Gastroesophageal sphincter (tissue), 4 donors: Measurements from ENCODE around the gene C1orf159. TPM values are rescaled to one million over a fixed set of nuclear protein-coding genes. Genes with fewer than 3 reads are reported as not detected.

Experiments used
- ATAC-seq: fragments of 150-250 bp; one replicate; pipeline ENCODE4 v1.9.1; 2016; ENCODE audit warnings: mild to moderate bottlenecking, moderate library complexity
- H3K27ac ChIP-seq, 4 donors: fragments of 200-600 bp; sonication (generic) in 3 of 4; 1 replicate in 3 of 4; 2 replicates in 1 of 4; pipeline ENCODE4 v1.5.1; 2016 to 2019
- H3K27me3 ChIP-seq: fragments of 200-600 bp; sonication (generic); one replicate; pipeline ENCODE4 v1.5.1; 2019
- H3K36me3 ChIP-seq, 2 donors: fragments of 200-600 bp; sonication (generic); one replicate each; pipeline ENCODE4 v1.5.1; 2019; ENCODE audit warnings: control low read depth in 1 of 2
- H3K4me1 ChIP-seq, 3 donors: fragments of 200-600 bp; sonication (generic); 1 replicate in 2 of 3; 2 replicates in 1 of 3; pipeline ENCODE4 v1.5.1; 2016 to 2019; ENCODE audit warnings: control low read depth in 2 of 3
- H3K4me3 ChIP-seq, 2 donors: fragments of 200-600 bp; sonication (generic); one replicate each; pipeline ENCODE4 v1.5.1; 2019; ENCODE audit warnings: mild to moderate bottlenecking in 1 of 2, moderate library complexity in 1 of 2
- H3K9me3 ChIP-seq, 3 donors: fragments of 200-600 bp; sonication (generic); one replicate each; pipeline ENCODE4 v1.5.1; 2017 to 2019; ENCODE audit warnings: control low read depth in 2 of 3
- EP300 ChIP-seq: sonication (generic); formaldehyde crosslinking; IDR thresholded peaks from one replicate; pipeline ENCODE4 v1.6.1; 2017; ENCODE audit warnings: antibody characterized with exemption, mild to moderate bottlenecking
- POLR2A ChIP-seq, 2 donors: fragments of 450-650 bp; IDR thresholded peaks; one replicate each; pipeline ENCODE4 v1.6.1; 2017; ENCODE audit warnings: antibody characterized with exemption in 2 of 2, mild to moderate bottlenecking in 2 of 2, moderate library complexity in 1 of 2
- POLR2AphosphoS5 ChIP-seq: sonication (generic); formaldehyde crosslinking; IDR thresholded peaks from one replicate; pipeline ENCODE4 v1.6.1; 2017; ENCODE audit warnings: antibody characterized with exemption
- WGBS, 2 donors: methylation state at CpG; one replicate each; pipeline ENCODE4 v1.1.5; 2018; ENCODE audit warnings: low coverage in 1 of 2; 5-methylcytosine and 5-hydroxymethylcytosine counted together
- total RNA-seq, 4 donors: library from RNA; depleted of rRNA; stranded (reverse); fragments of >200 nt; gene quantifications; one replicate each; pipeline ENCODE4 v1.1.0, GENCODE V29; 2016
- TF ChIP-seq, protein P1 (sequence below), 4 experiments: fragments of 200-600 bp in 2 of 4; fragments of 450-650 bp in 2 of 4; sonication (generic) in 1 of 4; IDR thresholded peaks; one replicate each; pipeline ENCODE4 v1.5.1; 2017 to 2019; ENCODE audit warnings: antibody characterized with exemption in 4 of 4, mild to moderate bottlenecking in 2 of 4, moderate library complexity in 2 of 4

The C1orf159 gene
- total RNA-seq, 4 donors from 2014 or later: 6.3 to 15.3 (median 9.9) TPM

DNA sequence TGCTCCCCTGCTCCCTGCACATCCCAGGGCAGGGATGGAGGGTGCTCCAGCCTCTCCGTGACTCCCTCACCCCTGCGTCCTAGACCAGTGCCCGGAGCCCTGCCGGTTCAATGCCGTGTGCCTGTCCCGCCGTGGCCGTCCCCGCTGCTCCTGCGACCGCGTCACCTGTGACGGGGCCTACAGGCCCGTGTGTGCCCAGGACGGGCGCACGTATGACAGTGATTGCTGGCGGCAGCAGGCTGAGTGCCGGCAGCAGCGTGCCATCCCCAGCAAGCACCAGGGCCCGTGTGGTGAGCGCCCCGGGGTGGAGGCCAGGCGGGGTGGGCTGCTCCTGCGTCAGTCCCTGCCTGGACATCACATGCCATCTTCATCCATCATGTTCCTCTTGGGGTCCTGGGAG, 74.0 kb downstream of the C1orf159 start:
- Histone ChIP-seq H3K27ac (no peak overlapping the region), H3K9me3 (no peaks in the 10 kb centered on the region), H3K36me3 (peaks cover 0 to 42% of the 10 kb centered on the region in 2 donors), H3K4me1 (peaks cover 3 to 26% (median 12%) of the 10 kb centered on the region in 3 donors), H3K27me3 (no peaks in the 10 kb centered on the region), H3K4me3 (no peak overlapping the region)
- no peak for ATAC-seq
- WGBS, 2 donors: no CpG with 5 or more reads among the region's 25 CpGs
- TF ChIP-seq POLR2A (IDR thresholded peaks at IDR 0.05) (no peak), POLR2AphosphoS5 (no peak), EP300 (no peak)
- TF ChIP-seq, protein P1, sequence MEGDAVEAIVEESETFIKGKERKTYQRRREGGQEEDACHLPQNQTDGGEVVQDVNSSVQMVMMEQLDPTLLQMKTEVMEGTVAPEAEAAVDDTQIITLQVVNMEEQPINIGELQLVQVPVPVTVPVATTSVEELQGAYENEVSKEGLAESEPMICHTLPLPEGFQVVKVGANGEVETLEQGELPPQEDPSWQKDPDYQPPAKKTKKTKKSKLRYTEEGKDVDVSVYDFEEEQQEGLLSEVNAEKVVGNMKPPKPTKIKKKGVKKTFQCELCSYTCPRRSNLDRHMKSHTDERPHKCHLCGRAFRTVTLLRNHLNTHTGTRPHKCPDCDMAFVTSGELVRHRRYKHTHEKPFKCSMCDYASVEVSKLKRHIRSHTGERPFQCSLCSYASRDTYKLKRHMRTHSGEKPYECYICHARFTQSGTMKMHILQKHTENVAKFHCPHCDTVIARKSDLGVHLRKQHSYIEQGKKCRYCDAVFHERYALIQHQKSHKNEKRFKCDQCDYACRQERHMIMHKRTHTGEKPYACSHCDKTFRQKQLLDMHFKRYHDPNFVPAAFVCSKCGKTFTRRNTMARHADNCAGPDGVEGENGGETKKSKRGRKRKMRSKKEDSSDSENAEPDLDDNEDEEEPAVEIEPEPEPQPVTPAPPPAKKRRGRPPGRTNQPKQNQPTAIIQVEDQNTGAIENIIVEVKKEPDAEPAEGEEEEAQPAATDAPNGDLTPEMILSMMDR (IDR thresholded peaks at IDR 0.05): no peak

GRCh38 chr1:1041092-1041523, 74.8 kb downstream of the C1orf159 start:
- H3K27ac ChIP-seq: peak overlapping the region in 2 of 4 donors; percentile 19 to 24
- no peaks in the 10 kb centered on the region for H3K27me3 ChIP-seq
- H3K9me3 ChIP-seq: no peaks in the 10 kb centered on the region
- peak; percentile 9 for ATAC-seq
- TF ChIP-seq, protein P1 (IDR thresholded peaks at IDR 0.05): no peak
- TF ChIP-seq POLR2AphosphoS5 (no peak), POLR2A (IDR thresholded peaks at IDR 0.05) (no peak), EP300 (no peak)
- H3K36me3 ChIP-seq: peaks cover 0 to 41% of the 10 kb centered on the region in 2 donors
- WGBS, 2 donors: no CpG with 5 or more reads among the region's 60 CpGs
- peaks cover 3 to 26% (median 12%) of the 10 kb centered on the region in 3 donors for H3K4me1 ChIP-seq
- peak overlapping the region in 1 of 2 donors; percentile 57 for H3K4me3 ChIP-seq

GRCh38 chr1:1040004-1040991, 75.6 kb downstream of the C1orf159 start:
- Histone ChIP-seq H3K4me3 (peak overlapping the region; percentile 28 to 57), H3K9me3 (no peaks in the 10 kb centered on the region), H3K27me3 (peaks cover 2% of the 10 kb centered on the region), H3K4me1 (peaks cover 3 to 26% (median 12%) of the 10 kb centered on the region in 3 donors), H3K36me3 (peaks cover 0 to 41% of the 10 kb centered on the region in 2 donors), H3K27ac (peak overlapping the region in 2 of 4 donors; percentile 37 to 65)
- ATAC-seq: peak; percentile 90
- no CpG with 5 or more reads among the region's 99 CpGs for WGBS, 2 donors
- no peak for TF ChIP-seq POLR2A (IDR thresholded peaks at IDR 0.05)
- TF ChIP-seq, protein P1 (IDR thresholded peaks at IDR 0.05): peak in 3 of 4 experiments; percentile 35 to 48 (median 42)

DNA sequence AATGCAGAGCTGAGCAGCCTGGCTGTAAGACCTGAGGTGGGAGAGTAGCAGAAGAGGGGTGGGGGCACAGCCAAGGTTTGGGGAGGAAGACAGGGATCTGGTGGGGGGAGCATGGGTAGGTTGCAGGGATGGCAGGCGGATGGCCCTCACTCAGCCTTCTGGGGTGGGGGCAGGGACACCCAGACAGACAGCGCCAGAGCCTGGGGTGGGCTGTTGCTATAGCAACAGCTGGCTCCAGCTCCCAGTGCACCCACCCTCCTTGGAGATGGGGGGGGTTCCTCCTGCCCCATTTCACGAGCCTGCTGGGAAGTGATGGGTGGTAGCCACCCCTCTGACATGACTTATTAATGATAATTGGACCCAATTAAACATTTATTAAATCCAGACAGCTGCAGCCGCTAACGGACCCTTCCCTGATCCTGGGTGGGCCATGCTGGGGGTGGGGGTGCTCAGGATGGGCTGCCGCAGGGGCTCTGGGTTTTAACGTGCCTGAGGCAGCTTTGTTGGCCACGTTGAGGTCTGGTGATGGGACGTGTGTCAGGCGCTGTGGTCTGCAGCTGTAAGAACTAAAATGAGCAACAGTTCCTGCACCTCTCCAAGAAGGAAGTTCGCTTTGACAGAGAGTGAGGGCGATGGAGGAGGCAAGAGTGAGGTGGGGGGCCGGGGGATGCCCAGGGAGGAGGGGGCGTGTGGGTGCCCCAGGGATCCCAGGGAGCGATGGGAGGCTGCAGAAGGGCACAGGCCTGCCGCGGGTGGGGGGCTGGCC, 76.6 kb downstream of the C1orf159 start:
- WGBS, 2 donors: 27 to 80% methylated on average over 1 to 3 of the region's 17 CpGs

More for the DNA sequence above, 76.6 kb downstream of the C1orf159 start:
- no peak for ATAC-seq
- H3K4me1 ChIP-seq: peaks cover 3 to 28% (median 12%) of the 10 kb centered on the region in 3 donors
- H3K4me3 ChIP-seq: no peak overlapping the region
- H3K27me3 ChIP-seq: peaks cover 12% of the 10 kb centered on the region
- TF ChIP-seq EP300 (no peak), POLR2AphosphoS5 (no peak), POLR2A (IDR thresholded peaks at IDR 0.05) (no peak)
- TF ChIP-seq, protein P1 (IDR thresholded peaks at IDR 0.05): no peak
- H3K27ac ChIP-seq: no peak overlapping the region
- H3K9me3 ChIP-seq: no peaks in the 10 kb centered on the region
- peaks cover 0 to 34% of the 10 kb centered on the region in 2 donors for H3K36me3 ChIP-seq
